DMS79 treated with DMSO at 0.1 percent for 48 hours (cell line): ENCODE data around the gene DCTD.
A peak's percentile ranks its signal among the peaks of the same experiment; 100 is the strongest.

Experiments
- DNase-seq: peaks from one replicate; lab custom pipeline; 2025; lab: John Stamatoyannopoulos, UW

The DCTD gene

GRCh38 chr4:182893047-182893446 is 24.1 kb downstream of the DCTD start:
- DNase-seq: no peak

- no peak for DNase-seq
These were observed 27.0 kb downstream of the DCTD start for GRCh38 chr4:182890202-182890601.

- DNase-seq: no peak
These were observed 28.3 kb downstream of the DCTD start for GRCh38 chr4:182888891-182889290.

GRCh38 chr4:182886768-182887167 is 30.4 kb downstream of the DCTD start:
- DNase-seq: no peak

DNA sequence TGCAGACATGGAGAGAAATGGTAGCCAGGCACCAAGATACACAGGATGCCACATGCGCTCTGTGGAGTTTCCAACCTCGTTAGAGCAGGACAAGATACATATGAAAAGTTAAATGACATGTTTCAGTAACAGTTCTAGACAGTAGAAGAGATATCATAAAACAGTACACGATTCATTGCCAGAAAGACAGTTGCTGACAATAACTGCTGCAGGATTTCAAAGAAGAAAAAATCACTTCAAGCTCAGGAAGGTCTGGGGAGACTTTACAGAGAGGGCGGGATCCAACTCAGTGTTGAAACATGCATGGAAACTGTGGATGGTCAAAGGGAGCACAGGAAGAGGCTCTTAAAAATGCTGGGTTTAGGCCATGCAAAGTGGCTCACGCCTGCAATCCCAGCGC is 31.0 kb downstream of the DCTD start:
- DNase-seq: no peak

- no peak for DNase-seq
These were observed 31.5 kb downstream of the DCTD start for GRCh38 chr4:182885738-182886077.

DNA sequence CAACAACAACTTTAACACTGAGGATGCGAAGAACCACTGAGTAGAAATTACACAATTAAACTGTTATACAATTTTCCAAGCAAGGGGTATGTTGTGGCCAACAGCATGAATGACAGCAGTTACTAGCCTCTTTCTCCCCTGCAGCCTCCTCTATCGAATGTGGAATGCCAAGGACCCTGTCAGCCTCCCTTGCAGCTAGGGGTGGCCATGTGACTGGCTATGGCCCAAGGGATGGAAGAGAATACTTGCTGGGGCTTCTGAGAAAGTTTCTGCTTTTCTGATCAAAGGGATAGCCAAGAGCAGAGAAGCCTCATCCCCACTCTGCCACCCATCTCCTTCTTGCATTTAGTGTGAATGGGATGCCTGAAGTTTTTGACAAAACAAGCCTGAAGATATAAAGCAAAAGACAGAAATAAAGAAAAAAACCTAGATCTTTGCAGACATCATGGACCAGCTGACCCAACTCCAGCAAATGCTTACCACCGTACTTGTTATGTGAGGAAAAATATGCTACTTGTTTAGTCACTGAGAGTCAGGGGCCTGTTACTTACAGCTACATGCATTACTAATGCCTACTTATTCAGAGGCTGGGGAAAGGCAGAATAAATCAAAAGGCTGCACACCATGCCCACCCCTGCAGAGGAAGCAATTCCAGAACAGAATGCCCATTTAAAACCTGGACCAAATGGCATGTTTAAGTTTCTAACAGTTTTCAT is 32.0 kb downstream of the DCTD start:
- DNase-seq: no peak

GRCh38 chr4:182884040-182884439 is 33.1 kb downstream of the DCTD start:
- no peak for DNase-seq

DNA sequence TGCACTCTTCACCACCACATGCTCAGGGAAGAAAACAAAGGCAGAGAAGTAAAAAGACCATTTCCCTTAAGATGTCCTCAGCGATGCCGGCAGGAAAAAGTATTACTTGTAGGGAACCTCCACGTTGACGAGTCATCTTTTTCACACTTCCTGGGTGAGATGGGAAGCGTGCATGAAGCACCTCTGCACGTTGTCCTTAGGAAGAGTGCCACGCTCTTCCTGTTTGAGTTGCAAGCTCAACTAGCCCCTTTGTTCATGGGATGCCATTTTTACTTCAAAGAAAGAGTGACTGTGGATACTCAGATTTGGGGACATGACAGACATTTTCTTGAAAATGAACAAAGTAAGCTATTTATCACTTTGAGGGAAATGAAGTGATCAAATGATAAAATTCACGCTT is 33.8 kb downstream of the DCTD start:
- no peak for DNase-seq

GRCh38 chr4:182881914-182882313 is 35.3 kb downstream of the DCTD start:
- DNase-seq: peak; percentile 56

GRCh38 chr4:182880387-182881356 is 36.5 kb downstream of the DCTD start:
- peak; percentile 70 for DNase-seq

DNA sequence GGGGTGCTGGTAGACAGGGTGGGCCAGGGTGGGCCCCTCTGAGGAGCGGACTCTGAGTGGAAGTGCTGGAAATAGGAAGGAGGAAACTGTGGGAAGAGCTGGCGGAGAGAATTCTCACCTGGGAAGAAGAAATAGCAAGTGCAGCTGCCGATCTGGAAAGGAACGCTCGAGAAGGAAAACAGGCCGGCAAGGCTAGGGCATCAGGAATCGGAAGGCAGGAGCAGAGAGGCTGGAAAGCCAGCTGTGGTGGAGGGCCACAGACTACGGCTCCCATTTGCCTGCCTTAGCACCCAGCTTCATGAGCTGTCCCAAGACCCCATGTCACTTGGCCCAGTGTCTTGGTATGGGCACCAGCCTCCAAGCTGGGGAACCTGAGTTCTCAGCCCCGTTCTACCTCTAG is 37.3 kb downstream of the DCTD start:
- no peak for DNase-seq

- no peak for DNase-seq
These were observed 38.3 kb downstream of the DCTD start for GRCh38 chr4:182878633-182879495.

DNA sequence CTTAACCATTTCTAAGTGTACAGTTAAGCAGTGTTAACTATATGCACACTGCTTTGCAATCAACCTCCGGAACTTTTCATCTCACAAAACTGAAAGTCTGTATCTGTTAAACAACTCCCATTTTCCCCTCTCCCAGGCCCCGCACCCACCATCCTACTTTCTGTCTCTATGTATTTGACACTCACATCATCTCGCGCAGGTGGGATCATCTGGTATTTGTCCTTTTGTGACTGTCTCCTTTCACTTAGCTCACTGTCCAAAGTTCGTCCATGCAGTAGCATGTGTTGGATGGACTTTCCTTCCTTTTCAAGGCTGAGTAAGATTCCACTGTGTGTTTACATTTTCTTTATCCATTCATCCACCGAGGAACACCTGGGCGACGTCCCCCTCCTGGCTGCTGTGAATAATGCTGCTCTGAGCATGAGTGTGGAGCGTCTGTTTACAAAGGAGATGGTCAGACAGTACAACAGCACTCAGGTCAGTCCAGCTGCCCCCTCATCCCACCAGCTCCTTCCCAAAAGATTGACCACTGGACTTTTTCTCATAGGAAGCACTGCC is 39.8 kb downstream of the DCTD start:
- DNase-seq: no peak

DNA sequence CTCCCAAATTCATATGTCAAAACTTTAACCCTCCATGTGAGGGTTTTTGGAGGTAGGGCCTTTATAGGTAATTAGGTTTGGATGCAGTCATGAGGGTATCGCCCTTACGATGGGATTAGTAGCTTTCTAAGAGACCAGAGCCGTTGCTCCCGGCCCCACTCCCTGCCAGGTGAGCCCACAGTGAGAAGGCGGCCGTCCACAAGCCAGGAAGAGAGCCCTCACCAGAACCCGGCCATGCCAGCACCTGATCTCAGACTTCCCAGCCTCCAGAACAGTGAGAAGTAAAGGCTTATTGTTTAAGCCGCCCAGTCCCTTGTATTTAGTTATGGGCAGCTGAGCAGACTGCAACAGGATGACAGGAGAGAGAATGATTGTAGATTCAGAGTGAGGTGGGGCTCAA is 40.8 kb downstream of the DCTD start:
- DNase-seq: no peak

- DNase-seq: peak; percentile 59
These were observed 41.5 kb downstream of the DCTD start for GRCh38 chr4:182875453-182876405.

- DNase-seq: peak; percentile 33
These were observed 42.3 kb downstream of the DCTD start for GRCh38 chr4:182874797-182875345.

GRCh38 chr4:182874304-182874751 is 42.9 kb downstream of the DCTD start:
- no peak for DNase-seq

DNA sequence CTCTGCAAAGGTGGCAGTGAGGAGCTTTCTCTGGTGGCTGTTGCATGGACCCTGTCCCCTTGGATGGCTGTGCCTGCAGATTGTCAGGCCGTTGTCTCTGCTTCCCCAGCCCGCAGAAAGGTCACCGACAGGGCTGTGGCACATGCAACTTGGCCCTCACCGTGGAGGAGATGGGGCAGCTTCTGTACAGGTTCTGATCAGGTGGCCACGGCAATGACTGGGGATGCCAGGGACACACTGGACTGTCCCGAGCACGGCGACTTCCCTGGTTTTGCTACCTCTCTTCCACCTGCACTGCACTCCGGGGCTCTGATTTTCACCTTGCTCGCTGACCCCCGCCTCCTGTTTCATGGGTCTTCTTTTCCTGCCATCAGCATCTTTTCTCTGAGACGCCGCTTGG is 43.5 kb downstream of the DCTD start:
- no peak for DNase-seq

DNA sequence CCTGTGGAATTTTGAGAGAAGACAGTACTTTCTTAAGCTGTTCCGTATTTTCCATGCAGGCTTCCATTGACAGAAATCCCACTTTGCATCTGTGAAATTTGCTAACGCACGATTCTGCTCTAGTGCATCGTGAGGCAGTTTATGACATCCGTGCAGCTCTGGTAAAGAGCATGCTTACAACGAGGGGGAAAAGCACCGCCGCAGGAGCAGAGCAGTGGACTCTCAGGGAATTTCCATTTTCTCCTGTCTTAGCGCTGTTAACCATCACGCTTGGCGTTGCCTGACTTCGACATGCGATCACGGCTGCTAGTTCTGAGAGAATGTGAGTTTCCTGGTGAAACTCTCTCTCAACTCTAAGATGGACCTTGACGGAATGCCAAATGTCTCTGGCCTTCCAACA is 43.9 kb downstream of the DCTD start:
- no peak for DNase-seq
